ENCODE data around the gene PFN3. TPM values are rescaled to one million over a fixed set of nuclear protein-coding genes. Genes with fewer than 3 reads are reported as not detected.
A peak's percentile ranks its signal among the peaks of the same experiment; 100 is the strongest.

Gene PFN3
- total RNA-seq (ENCODE audit: insufficient read depth, low replicate concordance), result not detected

GRCh38 chr5:177399997-177400868, at the start of gene PFN3:
TSS of gene PFN3 (minus strand) at chr5:177400661. CDS start at chr5:177400576, 85 bp downstream.
- DNase-seq (ENCODE audit: low spot score), result no peak

GRCh38 chr5:177449140-177450061, 48.9 kb upstream of the PFN3 start:
- no peak for DNase-seq (ENCODE audit: low spot score)

GRCh38 chr5:177448244-177448950, 47.9 kb upstream of the PFN3 start:
- no peak for DNase-seq (ENCODE audit: low spot score)

- peak; percentile 26 for DNase-seq (ENCODE audit: low spot score)
Observed at GRCh38 chr5:177447611-177448243, 47.3 kb upstream of the PFN3 start.

- DNase-seq (ENCODE audit: low spot score), result peak; percentile 48
Observed at GRCh38 chr5:177447066-177447610, 46.7 kb upstream of the PFN3 start.

- DNase-seq (ENCODE audit: low spot score), result peak; percentile 63
Observed at GRCh38 chr5:177446200-177447065, 46.0 kb upstream of the PFN3 start, which contains the start of gene PRR7. TSS of gene PRR7 (plus strand) at chr5:177446814. CDS start at chr5:177455068, 8,254 bp downstream.

- DNase-seq (ENCODE audit: low spot score), result no peak
Observed at GRCh38 chr5:177445917-177446199, 45.4 kb upstream of the PFN3 start.

GRCh38 chr5:177445052-177445916, 44.8 kb upstream of the PFN3 start:
- DNase-seq (ENCODE audit: low spot score), result no peak

GRCh38 chr5:177444106-177445051, 43.9 kb upstream of the PFN3 start:
- peak; percentile 42 for DNase-seq (ENCODE audit: low spot score)

GRCh38 chr5:177443144-177443983, 42.9 kb upstream of the PFN3 start:
- no peak for DNase-seq (ENCODE audit: low spot score)

- DNase-seq (ENCODE audit: low spot score), result no peak
Observed at GRCh38 chr5:177442066-177442826, 41.8 kb upstream of the PFN3 start.

GRCh38 chr5:177440990-177441780, 40.7 kb upstream of the PFN3 start:
- no peak for DNase-seq (ENCODE audit: low spot score)

GRCh38 chr5:177440211-177440989, 39.9 kb upstream of the PFN3 start:
- DNase-seq (ENCODE audit: low spot score), result no peak

GRCh38 chr5:177439518-177440053, 39.1 kb upstream of the PFN3 start:
- no peak for DNase-seq (ENCODE audit: low spot score)
